ENCODE measurements around the gene MYO7A. TPM values are rescaled to one million over a fixed set of nuclear protein-coding genes. Genes with fewer than 3 reads are reported as not detected.

The MYO7A gene
- total and polyA plus RNA-seq, 2 experiments from 2014 or later: 1.8 to 5.4 TPM

DNA sequence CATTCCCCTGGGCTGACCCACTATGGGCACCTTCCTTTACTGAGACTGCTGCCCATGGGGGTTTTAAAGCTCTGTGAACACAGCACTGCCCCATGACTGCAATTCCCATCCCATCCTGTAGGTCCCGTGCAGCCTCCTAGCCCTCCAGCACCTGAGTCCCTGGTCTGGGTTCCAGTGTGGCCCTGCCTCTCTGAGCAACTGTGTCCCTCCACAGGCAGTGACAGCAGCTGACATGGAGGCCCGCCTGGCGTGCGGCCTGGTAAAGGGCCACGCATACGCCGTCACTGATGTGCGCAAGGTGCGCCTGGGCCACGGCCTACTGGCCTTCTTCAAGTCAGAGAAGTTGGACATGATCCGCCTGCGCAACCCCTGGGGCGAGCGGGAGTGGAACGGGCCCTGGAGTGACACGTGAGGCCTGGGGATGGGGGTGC, 12.8 kb upstream of the MYO7A start:
- Histone ChIP-seq H3K27ac (ENCODE audit: low read depth) (no peak overlapping the region), H3K4me3 (no peak overlapping the region), H3K4me2 (no peak overlapping the region), H3K9me2 (ENCODE audit: insufficient read depth) (no peaks in the 10 kb centered on the region), H3K4me1 (ENCODE audit: insufficient read depth) (no peaks in the 10 kb centered on the region), H3K27me3 (ENCODE audit: insufficient read depth) (no peaks in the 10 kb centered on the region), H3K79me2 (replicated peaks; ENCODE audit: insufficient read depth) (no peaks in the 10 kb centered on the region), H3F3A (replicated peaks; ENCODE audit: low read depth) (no peaks in the 10 kb centered on the region), H4K20me1 (replicated peaks; ENCODE audit: insufficient read depth) (no peaks in the 10 kb centered on the region; the same call in 1 of the 2 replicates), H2AFZ (no peak overlapping the region), H3K36me3 (ENCODE audit: insufficient read depth) (no peaks in the 10 kb centered on the region)
- DNase-seq (ENCODE audit: low spot score) (peak; percentile 75), ATAC-seq (peak; percentile 85)
- H3K27ac Mint-ChIP-seq: no peak overlapping the region
- no peaks in the 10 kb centered on the region for H3K9me3 Mint-ChIP-seq
- TF ChIP-seq JUNB (IDR thresholded peaks at IDR 0.05; ENCODE audit: unreplicated experiment) (no peak), EZH2 (IDR thresholded peaks at IDR 0.05; ENCODE audit: low read depth, unreplicated experiment) (no peak), CTCF (conservative IDR thresholded peaks at IDR 0.05; ENCODE audit: low read depth in 2 of 2) (peak; percentile 27 to 38)
- TF ChIP-seq, protein P1, sequence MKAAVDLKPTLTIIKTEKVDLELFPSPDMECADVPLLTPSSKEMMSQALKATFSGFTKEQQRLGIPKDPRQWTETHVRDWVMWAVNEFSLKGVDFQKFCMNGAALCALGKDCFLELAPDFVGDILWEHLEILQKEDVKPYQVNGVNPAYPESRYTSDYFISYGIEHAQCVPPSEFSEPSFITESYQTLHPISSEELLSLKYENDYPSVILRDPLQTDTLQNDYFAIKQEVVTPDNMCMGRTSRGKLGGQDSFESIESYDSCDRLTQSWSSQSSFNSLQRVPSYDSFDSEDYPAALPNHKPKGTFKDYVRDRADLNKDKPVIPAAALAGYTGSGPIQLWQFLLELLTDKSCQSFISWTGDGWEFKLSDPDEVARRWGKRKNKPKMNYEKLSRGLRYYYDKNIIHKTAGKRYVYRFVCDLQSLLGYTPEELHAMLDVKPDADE (IDR thresholded peaks at IDR 0.05): no peak
- H3K4me3 Mint-ChIP-seq: no peak overlapping the region
- no peaks in the 10 kb centered on the region; the same call in 2 of the 3 replicates for H3K36me3 Mint-ChIP-seq (ENCODE audit: low read depth)
- peaks cover 8% of the 10 kb centered on the region for H3K4me1 Mint-ChIP-seq
- peaks cover 16% of the 10 kb centered on the region for H3K27me3 Mint-ChIP-seq (ENCODE audit: insufficient read depth, low read depth, poor library complexity)

DNA sequence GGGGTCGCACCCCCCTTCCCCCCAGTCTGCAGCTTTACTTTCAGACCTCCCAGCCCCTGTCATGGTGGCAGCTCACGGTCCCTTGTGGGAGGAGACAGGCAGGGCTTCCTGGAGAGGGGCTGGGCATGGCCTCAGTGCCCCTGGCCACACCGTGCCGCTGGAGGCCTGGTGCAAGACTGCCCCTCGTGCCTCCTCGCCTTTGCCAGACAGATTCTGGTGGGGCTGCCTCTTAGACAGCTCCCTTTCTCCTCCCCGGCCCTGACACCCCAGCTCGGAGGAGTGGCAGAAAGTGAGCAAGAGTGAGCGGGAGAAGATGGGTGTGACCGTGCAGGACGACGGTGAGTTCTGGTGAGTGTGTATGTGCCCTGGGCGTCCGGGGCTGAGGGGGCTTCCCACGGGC, 12.1 kb upstream of the MYO7A start:
- Histone ChIP-seq H3K9me2 (ENCODE audit: insufficient read depth) (no peaks in the 10 kb centered on the region), H2AFZ (no peak overlapping the region), H3K36me3 (ENCODE audit: insufficient read depth) (no peaks in the 10 kb centered on the region), H3F3A (replicated peaks; ENCODE audit: low read depth) (no peaks in the 10 kb centered on the region), H3K27ac (ENCODE audit: low read depth) (no peak overlapping the region), H3K27me3 (ENCODE audit: insufficient read depth) (no peaks in the 10 kb centered on the region), H3K4me3 (no peak overlapping the region), H3K4me1 (ENCODE audit: insufficient read depth) (no peaks in the 10 kb centered on the region), H3K4me2 (no peak overlapping the region), H4K20me1 (replicated peaks; ENCODE audit: insufficient read depth) (no peaks in the 10 kb centered on the region; the same call in 1 of the 2 replicates), H3K79me2 (replicated peaks; ENCODE audit: insufficient read depth) (no peaks in the 10 kb centered on the region)
- DNase-seq (ENCODE audit: low spot score) (no peak), ATAC-seq (no peak)
- peaks cover 8% of the 10 kb centered on the region for H3K4me1 Mint-ChIP-seq
- H3K27me3 Mint-ChIP-seq (ENCODE audit: insufficient read depth, low read depth, poor library complexity): peaks cover 18% of the 10 kb centered on the region
- no peak overlapping the region for H3K27ac Mint-ChIP-seq
- TF ChIP-seq POLR2AphosphoS5 (IDR thresholded peaks at IDR 0.05; ENCODE audit: low read depth) (no peak), ZNF114 (CRISPR knock-in tag; IDR thresholded peaks at IDR 0.05) (no peak), NANOG (IDR thresholded peaks at IDR 0.05; ENCODE audit: borderline replicate concordance) (no peak), EZH2phosphoT487 (IDR thresholded peaks at IDR 0.05; ENCODE audit: unreplicated experiment) (no peak), CTCF (conservative IDR thresholded peaks at IDR 0.05; ENCODE audit: low read depth in 2 of 2) (no peak)
- TF ChIP-seq, protein P2, sequence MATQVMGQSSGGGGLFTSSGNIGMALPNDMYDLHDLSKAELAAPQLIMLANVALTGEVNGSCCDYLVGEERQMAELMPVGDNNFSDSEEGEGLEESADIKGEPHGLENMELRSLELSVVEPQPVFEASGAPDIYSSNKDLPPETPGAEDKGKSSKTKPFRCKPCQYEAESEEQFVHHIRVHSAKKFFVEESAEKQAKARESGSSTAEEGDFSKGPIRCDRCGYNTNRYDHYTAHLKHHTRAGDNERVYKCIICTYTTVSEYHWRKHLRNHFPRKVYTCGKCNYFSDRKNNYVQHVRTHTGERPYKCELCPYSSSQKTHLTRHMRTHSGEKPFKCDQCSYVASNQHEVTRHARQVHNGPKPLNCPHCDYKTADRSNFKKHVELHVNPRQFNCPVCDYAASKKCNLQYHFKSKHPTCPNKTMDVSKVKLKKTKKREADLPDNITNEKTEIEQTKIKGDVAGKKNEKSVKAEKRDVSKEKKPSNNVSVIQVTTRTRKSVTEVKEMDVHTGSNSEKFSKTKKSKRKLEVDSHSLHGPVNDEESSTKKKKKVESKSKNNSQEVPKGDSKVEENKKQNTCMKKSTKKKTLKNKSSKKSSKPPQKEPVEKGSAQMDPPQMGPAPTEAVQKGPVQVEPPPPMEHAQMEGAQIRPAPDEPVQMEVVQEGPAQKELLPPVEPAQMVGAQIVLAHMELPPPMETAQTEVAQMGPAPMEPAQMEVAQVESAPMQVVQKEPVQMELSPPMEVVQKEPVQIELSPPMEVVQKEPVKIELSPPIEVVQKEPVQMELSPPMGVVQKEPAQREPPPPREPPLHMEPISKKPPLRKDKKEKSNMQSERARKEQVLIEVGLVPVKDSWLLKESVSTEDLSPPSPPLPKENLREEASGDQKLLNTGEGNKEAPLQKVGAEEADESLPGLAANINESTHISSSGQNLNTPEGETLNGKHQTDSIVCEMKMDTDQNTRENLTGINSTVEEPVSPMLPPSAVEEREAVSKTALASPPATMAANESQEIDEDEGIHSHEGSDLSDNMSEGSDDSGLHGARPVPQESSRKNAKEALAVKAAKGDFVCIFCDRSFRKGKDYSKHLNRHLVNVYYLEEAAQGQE (IDR thresholded peaks at IDR 0.05; ENCODE audit: unreplicated experiment): no peak
- no peaks in the 10 kb centered on the region for H3K9me3 Mint-ChIP-seq
- H3K36me3 Mint-ChIP-seq (ENCODE audit: low read depth): no peaks in the 10 kb centered on the region; the same call in 2 of the 3 replicates
- H3K4me3 Mint-ChIP-seq: no peak overlapping the region
